Uterus (tissue), 2 donors: ENCODE measurements around the gene CTSE.

Source experiments
- CTCF ChIP-seq, 4 experiments: fragments of 200-600 bp in 2 of 4; fragments of 450-650 bp in 2 of 4; sonication (generic) in 2 of 4; IDR thresholded peaks; one replicate each; pipeline ENCODE4 v1.5.1; 2016 to 2019; ENCODE audit warnings: antibody characterized with exemption in 4 of 4, mild to moderate bottlenecking in 2 of 4, moderate library complexity in 1 of 4
- POLR2A ChIP-seq, 2 donors: fragments of 450-650 bp; IDR thresholded peaks; one replicate each; pipeline ENCODE4 v1.6.1; 2016; ENCODE audit warnings: antibody characterized with exemption in 2 of 2, mild to moderate bottlenecking in 1 of 2, moderate library complexity in 1 of 2

- TF ChIP-seq CTCF (IDR thresholded peaks at IDR 0.05) (no peak), POLR2A (IDR thresholded peaks at IDR 0.05) (no peak)
These were observed 49.0 kb downstream of the CTSE start for GRCh38 chr1:205974712-205975111.
